Sigmoid colon (tissue), 4 donors: Measurements from ENCODE around the gene CYTH4.

ENCODE experiments used
- POLR2A ChIP-seq, 2 donors: fragments of 450-650 bp; IDR thresholded peaks; one replicate each; pipeline ENCODE4 v1.6.1; 2016; ENCODE audit warnings: antibody characterized with exemption in 2 of 2, mild to moderate bottlenecking in 2 of 2, moderate library complexity in 2 of 2
- POLR2AphosphoS5 ChIP-seq, 4 donors: sonication (generic); formaldehyde crosslinking; IDR thresholded peaks; one replicate each; pipeline ENCODE4 v1.6.1; 2017; ENCODE audit warnings: antibody characterized with exemption in 4 of 4
- TF ChIP-seq, protein P1 (sequence below), 4 experiments: fragments of 450-650 bp in 3 of 4; fragments of 200-600 bp in 1 of 4; IDR thresholded peaks; one replicate each; pipeline ENCODE4 v1.5.1; 2016 to 2019; ENCODE audit warnings: antibody characterized with exemption in 4 of 4, mild to moderate bottlenecking in 3 of 4, moderate library complexity in 2 of 4

DNA sequence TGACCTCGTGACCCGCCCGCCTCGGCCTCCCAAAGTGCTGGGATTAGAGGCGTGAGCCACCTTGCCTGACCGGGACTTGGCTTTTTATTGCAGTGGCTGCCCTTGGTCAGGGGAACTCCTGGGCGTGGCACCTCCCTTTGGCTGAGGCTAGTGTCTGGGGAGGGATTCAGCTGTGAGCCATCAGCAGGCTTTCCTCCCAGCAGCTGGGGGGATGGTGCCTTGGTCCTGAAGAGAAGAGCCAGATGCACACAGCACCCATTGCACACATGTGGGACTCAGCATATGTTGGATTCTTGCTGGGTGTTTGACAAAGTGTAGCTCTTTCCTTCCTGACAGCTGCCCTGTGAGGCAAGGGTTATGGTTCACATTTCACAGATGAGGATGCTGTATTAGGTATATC lies 8.4 kb downstream of the CYTH4 start:
- TF ChIP-seq POLR2A (IDR thresholded peaks at IDR 0.05), result no peak
- TF ChIP-seq, protein P1, sequence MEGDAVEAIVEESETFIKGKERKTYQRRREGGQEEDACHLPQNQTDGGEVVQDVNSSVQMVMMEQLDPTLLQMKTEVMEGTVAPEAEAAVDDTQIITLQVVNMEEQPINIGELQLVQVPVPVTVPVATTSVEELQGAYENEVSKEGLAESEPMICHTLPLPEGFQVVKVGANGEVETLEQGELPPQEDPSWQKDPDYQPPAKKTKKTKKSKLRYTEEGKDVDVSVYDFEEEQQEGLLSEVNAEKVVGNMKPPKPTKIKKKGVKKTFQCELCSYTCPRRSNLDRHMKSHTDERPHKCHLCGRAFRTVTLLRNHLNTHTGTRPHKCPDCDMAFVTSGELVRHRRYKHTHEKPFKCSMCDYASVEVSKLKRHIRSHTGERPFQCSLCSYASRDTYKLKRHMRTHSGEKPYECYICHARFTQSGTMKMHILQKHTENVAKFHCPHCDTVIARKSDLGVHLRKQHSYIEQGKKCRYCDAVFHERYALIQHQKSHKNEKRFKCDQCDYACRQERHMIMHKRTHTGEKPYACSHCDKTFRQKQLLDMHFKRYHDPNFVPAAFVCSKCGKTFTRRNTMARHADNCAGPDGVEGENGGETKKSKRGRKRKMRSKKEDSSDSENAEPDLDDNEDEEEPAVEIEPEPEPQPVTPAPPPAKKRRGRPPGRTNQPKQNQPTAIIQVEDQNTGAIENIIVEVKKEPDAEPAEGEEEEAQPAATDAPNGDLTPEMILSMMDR (IDR thresholded peaks at IDR 0.05), result no peak
- no peak for TF ChIP-seq POLR2AphosphoS5 (IDR thresholded peaks at IDR 0.05)
